Activated T-cell treated with anti-CD3 and anti-CD28 coated beads for 4 hours (primary cell): ENCODE data around the gene UGDH.
"Not testable (repeated sequence)": the region's sequence is repeated elsewhere in the genome, so short reads cannot be mapped to it uniquely, and the experiment has no call there.

ENCODE experiments used
- DNase-seq: peaks from one replicate; pipeline ENCODE4 v3.0.0-alpha.2; 2020

The UGDH gene

DNA sequence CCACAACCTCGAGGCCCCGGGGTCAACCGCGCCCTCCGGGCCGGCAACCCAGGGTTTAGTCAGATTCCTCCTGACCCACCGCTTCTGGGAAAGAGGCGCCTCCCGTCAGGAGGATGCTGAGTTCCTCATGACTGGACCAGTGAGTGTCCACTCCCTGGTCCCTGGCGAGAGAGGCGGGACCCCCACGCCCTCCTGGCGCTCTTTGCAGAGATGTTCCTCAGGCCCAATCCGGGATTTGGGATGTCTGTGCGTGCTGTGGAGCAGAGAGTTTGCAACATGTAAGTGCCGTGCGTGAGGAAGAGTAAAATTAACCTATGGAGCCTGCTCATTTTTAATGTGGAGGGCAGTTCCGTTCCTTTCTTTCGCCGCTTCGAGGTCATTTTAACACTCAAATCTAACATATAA is 824 bp upstream of the UGDH start:
- DNase-seq: peak; percentile 0

DNA sequence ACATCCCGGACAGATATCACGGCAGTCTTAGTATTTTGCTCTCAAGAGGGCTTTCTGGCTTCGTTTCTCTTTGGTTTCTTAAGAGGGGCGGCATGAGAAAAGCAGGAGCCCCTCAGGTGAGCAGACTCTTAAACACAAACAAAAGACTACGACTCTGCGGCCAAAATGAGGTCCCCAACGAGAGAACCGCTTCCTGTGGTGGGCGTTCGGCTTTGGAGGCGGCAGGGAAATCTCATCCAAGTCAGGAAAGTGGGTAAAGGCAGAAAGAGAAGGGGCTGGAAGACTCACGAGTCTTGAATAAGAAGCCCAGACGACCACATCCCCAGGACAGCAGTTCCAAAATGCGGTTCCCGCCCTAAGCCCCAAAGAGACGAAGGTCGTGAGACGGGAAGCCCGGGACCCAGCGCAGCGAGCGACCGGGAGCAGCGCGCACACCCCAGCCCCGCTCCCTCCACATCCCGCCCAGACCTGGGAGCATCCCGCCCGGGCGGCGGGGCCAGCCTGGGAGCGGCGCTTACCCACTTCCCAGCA is 409 bp downstream of the UGDH start:
- DNase-seq: peak; percentile 9

DNA sequence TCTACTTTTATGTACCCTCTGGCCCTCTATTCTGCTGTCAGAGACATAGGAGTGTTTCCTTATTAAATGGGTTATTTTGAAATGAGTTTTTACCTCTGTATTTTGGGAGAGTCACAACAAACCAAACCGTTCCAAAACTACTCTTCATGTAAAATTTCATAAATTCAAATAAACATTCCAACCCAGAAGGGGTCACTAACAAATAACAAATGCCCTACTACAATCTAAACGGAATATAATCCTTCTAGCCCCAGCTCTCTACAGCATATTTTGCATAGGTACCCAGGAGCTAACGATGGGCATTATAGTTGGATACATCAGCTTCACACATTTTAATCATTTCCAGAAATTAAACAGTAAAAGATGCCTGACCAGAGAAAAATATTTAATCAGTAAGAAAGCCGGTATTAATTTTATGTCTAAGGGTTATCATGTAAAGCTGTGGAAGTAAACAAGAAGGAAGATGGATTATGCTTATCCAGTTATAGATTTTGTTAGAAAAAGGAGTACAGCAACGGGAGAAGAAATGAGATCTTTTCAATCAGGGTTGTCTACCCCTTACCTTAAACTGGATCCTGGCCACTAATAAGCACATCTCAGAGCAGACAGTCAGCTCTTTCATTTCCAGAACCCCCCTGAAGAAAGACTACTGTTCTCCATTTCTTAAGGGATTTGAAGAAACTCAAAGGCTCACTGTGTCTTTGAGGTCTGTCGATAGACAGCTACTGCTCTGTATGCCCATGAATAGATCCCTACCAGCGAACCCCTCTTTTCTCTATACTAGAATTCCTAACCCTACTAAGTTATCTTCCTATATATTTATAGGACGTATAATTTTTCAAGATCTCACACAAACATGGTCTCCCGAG is 1.2 kb downstream of the UGDH start:
- no peak for DNase-seq

DNA sequence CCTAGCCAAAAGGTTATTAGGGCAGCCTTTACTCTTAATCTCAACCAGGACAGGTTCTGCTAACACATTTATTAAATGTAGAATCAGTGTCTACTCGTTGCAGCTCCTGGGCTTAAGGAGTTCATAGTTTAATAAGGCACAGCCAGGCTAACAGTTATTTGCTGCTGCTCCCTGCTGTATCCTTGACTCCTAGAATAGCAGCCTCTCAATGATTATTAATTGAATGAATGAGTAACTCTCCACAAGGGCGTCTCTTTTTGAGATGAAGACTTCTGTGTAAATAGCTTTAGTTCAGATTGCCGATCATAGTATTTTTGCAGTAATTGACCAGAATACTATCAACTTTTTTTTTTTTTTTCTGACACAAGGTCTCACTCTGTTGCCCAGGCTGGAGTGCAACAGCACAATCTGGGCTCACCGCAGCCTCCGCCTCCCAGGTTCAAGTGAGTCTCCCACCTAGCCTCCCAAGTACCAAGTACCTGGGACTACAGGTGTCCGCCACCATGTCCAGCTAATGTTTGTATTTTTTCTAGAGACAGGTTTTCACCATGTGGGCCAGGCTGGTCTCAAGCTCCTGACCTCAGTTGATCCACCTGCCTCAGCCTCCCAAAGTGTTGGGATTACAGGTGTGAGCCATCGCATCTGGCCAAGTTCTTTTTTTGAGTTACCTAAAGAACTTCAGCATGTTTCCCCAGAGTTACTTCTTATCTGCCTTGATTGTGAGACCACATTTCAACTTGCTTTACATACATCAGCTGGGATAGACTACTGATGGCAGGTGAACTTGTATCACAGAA is 2.9 kb downstream of the UGDH start:
- no peak for DNase-seq

DNA sequence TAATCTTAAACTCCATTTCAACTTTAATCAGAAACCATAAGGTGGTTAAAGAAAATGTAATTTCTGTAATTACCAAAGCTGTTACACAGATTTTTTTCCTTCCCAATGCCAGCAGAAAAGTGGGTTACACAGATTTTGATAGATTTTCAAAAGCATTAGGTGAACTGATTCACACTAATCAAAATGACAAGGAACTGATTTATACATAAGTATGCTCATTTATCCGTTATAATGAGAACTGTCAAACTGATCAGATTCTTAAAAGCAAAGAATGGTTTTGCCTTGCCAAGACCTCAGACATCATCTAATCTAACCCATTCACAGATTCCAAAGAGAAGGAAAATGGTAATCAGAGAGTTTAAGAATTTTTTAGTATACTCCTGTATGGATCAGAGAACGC is 5.2 kb downstream of the UGDH start:
- no peak for DNase-seq

DNA sequence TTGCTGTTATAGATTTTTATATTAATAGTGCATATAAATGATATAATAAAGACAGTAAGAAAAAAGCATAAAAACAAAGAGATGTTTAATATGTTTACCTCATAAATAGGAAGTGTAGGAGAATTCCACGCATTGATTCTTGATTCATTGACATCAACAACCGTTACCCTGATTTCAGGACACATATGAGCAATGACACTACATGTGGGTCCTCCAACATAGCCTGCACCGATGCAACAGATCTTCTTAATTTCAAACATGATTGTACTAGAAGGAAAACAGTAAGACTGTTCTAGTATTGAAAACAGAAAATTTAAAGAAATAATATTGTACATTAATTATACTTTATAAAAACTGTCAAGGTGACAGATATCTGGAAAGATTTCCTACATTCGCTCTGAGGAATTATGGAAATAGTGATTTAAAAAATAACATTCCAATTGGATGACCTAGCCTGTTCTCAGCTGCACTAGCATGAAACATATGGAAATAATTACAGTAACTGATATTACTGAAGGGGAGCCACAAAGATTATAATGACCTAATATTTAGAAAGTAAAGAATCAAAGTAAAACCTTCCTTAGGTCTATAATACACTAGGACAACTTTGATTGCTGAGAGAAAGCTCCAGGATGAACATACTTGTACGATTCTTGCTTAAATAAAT is 5.9 kb downstream of the UGDH start:
- DNase-seq: no peak

DNA sequence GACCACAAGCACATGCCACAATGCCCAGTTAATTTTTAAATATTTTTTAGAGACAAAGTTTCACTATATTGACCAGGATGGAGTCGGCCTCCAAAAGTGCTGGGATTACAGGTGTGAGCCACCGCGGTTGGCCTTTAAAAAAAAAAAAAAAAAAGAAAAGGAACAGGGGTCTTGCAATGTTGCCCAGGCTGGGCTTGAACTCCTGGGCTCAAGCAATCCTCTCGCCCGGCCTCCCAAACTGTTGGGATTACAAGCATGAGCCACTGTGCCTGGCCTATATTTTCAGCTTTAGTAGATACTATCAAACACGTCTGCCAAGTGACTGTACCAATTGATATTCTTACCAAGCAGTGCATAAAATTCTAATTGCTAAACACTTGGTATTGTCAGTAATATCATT is 8.8 kb downstream of the UGDH start:
- no peak for DNase-seq

DNA sequence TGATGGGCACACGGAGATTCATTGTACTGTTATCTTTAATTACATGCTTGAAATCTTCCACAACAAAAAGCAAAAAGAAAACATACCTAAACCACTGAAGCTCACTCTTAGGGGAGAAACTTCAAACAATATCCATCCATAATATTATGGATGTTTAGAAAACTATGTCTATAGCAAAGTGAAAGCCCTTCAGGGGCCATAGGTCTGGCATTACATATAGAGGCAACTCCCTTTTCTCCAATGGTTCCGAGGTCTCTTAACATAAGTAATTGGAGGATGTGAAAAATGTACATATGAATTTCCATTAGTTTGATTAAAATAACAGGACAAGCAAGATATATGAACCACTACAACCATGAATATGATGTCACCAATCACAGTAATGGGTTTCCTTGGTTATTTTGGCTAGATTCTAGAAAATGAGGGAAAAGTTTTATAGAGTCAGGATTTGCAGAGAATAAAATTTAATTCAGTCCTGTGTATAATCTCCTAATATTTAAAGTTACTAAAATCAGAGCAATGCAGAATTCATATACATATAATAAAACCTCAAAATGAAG is 10.8 kb downstream of the UGDH start:
- no peak for DNase-seq

DNA sequence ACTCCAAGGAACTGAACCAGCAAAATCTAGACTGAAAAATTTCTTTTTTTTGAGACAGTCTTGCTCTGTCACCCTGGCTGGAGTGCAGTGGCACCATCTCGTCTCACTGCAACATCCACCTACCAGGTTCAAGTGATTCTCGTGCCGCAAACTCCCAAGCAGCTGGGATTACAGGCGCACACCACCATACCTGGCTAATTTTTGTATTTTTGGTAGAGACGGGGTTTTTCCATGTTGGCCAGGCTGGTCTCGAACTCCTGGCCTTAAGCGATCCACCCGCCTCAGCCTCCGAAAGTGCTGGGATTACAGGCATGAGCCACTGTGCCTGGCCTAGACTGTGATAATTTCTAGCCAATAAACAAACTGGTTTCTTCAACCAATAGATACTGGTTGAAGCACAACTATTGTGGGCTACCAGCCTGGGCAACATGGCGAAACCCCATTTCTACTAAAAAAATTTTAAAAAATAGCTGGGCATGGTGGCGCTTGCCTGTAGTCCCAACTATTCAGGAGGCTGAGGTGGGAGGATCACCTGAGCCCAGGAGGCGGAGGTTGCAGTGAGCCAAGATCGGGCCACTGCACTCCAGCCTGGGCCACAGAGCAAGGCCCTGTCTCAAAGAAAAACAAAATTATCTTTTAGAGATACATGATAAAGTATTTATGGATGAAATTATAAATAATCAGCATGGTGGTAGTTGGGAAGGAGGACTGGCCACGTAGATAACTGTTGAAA is 11.4 kb downstream of the UGDH start:
- DNase-seq: not testable (repeated sequence)

DNA sequence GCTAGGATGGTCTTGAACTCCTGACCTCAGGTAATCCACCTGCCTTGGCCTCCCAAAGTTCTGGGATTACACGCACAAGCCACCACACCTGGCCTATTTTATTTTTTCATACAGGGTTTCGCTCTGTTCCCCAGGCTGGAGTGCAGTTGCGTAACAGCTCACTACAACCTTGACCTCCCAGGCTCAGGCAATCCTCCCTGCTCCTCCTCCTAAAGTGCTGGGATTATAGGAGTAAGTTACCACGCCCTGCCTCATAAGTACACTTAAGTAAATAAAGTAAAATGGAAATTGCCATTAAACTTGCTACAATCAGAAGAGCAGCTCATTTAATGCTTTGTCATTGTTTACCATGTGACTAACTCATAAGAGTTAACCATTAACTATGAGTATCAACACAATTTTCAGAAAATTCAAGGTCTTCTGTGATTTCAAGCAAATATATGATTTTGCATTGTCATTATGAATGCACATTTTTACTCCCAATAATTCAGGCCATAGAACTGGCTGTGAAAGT is 12.3 kb downstream of the UGDH start:
- DNase-seq: no peak

DNA sequence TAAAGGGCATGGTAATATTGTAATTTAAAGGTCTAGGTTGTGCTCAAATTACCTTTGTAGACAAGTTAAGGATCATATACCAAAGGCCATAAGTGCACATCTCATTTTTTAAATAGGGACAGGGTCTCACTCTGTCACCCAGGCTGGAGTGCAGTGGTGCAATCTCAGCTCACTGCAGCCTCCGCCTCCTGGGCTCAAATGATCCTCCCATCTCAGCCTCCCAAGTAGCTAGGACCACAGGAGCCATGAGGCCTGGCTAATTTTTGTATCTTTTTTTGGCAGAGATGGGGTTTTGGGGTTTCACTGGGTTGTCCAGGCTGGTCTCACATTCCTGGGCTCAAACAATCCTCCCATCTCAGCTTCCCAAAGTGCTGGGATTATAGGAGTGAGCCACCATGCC is 13.0 kb downstream of the UGDH start:
- not testable (repeated sequence) for DNase-seq

DNA sequence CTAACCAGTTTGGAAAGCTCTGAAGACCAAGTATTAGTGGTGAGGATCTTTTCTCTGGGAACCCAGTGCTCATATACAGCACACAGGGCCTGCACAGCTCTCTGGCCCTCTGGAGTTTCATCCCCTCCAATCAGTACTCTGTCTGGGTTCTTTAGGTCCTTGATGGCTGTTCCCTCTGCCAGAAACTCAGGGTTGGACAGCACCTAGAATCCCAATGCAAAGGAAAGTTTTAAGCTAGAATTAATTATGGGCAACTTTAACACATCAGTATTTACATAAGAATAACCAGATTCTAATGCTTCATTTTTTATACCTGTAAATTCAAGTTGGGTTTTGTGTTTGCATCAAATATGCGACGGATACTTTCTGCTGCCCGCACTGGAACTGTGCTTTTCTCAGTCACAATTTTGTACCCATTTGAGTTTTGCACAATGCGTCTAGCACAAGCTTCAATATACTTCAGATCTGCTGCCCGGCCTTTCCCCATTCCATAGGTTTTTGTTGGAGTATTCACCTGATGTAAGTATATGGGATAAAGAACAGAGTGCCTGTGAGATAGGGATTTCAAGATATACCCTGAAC is 16.8 kb downstream of the UGDH start:
- no peak for DNase-seq

DNA sequence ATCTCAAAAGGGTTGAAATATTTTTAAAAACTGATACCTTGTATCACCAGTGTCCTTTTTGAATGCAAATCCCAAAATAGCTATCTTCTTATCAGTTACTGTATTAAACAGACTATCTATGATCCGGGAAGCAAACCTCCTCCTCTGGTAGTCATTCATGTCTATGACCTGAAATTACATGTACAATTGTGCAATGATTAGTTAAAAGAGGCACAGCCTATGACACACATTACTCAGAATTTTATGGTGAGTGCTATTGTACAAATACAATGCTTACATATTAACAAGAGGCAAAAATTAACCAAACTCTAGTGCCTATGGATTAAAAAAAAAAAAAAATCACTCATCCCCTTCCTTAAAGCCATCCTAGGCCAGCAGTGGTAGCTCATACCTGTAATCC is 21.7 kb downstream of the UGDH start:
- no peak for DNase-seq

DNA sequence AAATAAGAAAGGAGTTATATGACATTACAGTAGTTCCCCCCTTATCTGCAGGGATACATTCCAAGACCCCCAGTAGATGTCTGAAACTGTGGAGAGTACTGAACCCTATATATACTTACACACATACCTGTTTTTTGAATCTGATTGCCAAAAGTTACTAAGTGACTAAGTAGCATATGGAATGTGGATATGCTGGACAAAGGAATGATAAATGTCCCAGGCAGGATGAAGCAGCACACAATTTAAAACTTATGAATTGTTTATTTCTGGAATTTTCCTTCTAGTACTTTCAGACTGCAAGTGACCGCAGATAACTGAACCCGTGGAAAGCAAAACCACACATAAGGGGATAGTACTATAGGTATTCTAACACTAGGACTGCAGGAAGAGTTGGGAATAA is 22.7 kb downstream of the UGDH start:
- no peak for DNase-seq

DNA sequence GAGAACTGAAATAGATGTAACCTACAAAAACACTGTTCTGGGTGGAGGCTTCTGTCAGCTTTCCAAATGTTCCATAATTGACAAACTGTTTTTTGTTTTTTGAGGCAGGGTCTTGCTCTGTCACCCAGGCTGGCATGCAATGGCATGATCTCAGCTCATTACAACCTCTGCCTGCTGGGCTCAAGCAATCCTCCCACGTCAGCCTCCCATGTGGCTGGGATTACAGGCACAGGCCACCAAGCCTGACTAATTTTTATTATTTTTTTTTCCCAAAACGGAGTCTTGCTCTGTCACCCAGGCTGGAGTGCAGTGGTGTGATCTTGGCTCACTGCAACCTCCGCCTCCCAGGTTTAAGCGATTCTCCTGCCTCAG is 24.6 kb downstream of the UGDH start:
- not testable (repeated sequence) for DNase-seq

DNA sequence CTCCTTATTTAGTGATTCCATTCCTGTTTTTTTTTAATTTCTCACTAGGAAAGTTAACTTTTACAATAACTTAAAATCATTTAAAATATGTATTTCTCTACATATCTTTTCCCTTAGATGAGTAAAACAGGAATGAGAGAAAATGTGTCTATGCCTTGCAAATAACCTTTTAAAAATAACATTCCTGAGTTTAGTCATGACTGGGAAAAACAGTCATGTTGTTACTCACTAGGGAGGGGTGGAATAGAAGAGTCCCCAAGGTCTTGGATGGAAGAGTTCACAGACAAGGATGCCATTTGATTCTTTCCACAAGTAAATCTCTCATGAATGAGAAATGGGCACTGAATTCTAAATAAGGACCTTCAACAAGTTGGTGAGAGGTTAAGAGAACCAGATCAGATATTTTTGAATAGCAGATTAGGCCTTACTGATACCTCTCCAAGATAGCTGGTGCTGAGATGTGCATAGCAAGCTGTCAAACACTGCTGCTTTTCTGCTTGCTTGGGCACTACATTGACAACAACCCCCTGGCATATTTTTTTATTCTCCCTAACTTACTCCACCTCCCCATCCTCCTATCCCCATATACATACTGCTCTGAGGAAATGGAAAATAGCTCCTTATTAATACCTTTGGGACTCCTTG is 25.1 kb downstream of the UGDH start:
- DNase-seq: no peak

DNA sequence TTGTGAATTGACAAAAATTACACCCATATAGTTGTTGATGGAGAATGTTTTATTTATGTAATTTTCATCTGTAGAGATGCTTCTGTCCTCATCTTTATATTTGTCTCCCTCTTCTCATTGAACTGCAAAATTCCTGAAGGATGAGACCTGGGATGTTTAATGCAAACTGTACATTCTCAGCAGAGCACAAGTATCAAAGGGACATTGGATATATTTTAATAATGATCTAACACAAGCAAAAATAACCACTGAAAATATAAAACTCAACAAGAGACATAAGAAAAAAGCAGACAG is 28.6 kb downstream of the UGDH start:
- DNase-seq: no peak

DNA sequence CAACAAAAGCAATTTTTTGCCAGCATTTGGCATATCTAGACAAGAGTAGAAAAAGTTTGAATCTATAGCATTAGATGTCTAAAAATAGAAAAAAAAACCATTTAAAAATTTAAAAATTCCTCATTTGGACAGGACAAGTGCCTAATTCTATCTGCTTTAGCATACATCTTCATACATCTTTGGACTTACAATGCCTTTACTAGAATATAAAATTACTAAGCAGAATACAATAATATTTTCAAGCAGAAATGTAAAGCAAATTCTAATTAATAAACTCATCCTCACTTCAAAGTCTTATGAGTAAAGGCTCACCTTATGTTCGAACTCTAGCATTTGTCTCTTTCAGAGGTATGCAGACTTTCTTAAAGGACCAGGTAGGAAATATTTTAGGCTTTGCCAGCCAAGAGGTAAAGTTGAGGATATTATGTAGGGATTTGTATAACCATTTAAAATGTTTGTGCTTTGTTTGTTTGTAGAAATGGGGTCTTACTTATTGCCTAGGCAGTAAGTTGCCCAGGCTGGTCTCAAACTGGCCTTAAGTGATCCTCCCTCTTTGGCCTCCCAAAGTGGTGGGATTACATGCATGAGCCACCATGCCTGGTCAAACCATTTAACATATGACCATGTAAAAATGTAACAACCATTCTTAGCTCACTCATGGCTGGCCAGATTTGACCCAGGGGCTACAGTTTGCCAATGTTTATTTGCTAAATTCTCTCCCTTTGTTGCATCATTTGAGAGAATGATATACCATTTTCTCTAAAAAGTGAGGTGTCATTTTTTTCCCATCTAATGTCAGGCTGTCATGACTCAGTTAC is 29.1 kb downstream of the UGDH start:
- DNase-seq: no peak

DNA sequence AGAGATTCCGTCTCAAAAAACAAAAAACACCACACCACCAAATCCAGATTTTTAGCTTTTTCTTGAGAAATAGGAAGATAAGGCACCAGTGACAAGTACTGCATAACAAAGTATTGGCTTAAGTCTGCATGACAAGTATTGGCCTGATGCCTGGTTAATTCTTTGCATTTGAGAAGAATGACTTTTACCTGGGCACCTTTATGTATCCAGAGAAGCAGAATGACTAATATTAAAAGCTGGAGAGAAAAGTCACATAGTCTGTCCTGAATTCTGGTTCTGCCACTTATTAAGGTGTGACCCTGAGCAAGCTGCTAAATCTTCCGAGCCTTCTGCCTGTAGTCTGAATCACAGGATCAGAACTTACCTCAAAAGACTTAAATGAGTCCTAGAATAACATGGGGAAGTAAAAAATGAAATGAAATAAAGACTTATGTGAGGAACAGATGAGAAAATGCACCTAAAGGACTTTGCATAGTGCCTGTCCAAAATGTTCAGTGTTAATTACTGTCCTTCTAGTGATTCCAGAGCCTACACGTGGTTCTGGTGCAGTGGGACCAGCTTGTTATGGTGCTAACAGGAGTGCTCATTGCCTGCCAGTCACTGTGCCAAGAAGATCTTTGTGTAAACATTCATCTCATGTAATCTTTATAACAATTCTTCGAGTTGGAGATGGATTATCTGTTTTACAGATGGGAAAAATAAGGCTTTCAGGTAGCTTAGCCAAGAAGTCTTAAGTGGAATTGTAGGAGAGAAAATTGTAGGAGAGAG is 31.6 kb downstream of the UGDH start:
- no peak for DNase-seq

DNA sequence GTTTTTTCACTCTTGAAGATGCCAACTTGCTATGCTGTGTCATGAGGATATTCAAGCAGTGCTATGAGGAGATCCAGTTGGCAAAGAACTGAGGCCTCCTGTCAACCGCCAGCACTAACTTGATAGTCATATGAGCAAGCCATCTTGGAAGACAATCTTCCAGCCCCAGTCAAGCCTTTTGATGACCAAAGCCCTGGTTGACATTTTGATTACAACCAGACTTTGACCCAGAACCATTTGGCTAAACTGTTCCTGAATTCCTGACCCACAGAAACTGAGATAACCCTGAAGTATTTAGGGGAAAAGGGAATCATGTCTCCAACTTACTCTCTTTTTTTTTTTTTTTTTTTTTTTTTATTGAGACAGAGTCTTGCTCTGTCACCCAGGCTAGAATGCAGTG is 32.9 kb downstream of the UGDH start:
- no peak for DNase-seq
